Muscle layer of colon (tissue), 2 donors: ENCODE data around the gene NHERF1.
A peak's percentile ranks its signal among the peaks of the same experiment; 100 is the strongest.

ENCODE experiments used
- H3K27ac ChIP-seq: one replicate; pipeline ENCODE4 v1.7.0; 2013; ENCODE audit warnings: low read depth, mild to moderate bottlenecking, low read length, moderate library complexity
- H3K27me3 ChIP-seq, 2 donors: one replicate each; pipeline ENCODE4 v1.7.0; 2013; ENCODE audit warnings: low read length in 2 of 2, mild to moderate bottlenecking in 2 of 2; ENCODE audit not compliant: insufficient read depth in 2 of 2, control insufficient read depth in 1 of 2
- H3K36me3 ChIP-seq: one replicate; pipeline ENCODE4 v1.7.0; 2013; ENCODE audit warnings: mild to moderate bottlenecking, low read length; ENCODE audit not compliant: insufficient read depth
- H3K4me1 ChIP-seq: one replicate; pipeline ENCODE4 v1.7.0; 2013; ENCODE audit warnings: mild to moderate bottlenecking, low read length; ENCODE audit not compliant: insufficient read depth
- H3K4me3 ChIP-seq, 2 donors: one replicate each; pipeline ENCODE4 v1.7.0; 2013; ENCODE audit warnings: low read length in 2 of 2, low read depth in 1 of 2, mild to moderate bottlenecking in 1 of 2, moderate library complexity in 1 of 2
- H3K9ac ChIP-seq: one replicate; pipeline ENCODE4 v1.7.0; 2013; ENCODE audit warnings: low read length
- H3K9me3 ChIP-seq: one replicate; pipeline ENCODE4 v1.7.0; 2013; ENCODE audit warnings: mild to moderate bottlenecking, low read length
- donor health status: abdominal sarcoma.
- donor health status: Adenocarcinoma of cecum.

Gene NHERF1

GRCh38 chr17:74797824-74798223 lies 49.4 kb downstream of the NHERF1 start:
- H3K36me3 ChIP-seq: peaks cover 38% of the 10 kb centered on the region
- no peaks in the 10 kb centered on the region for H3K27me3 ChIP-seq
- no peak overlapping the region for H3K27ac ChIP-seq
- H3K9ac ChIP-seq: no peak overlapping the region
- H3K9me3 ChIP-seq: no peaks in the 10 kb centered on the region
- no peaks in the 10 kb centered on the region for H3K4me1 ChIP-seq
- no peak overlapping the region for H3K4me3 ChIP-seq

GRCh38 chr17:74798239-74798707 lies 49.8 kb downstream of the NHERF1 start:
- no peak overlapping the region for H3K27ac ChIP-seq
- H3K4me1 ChIP-seq: peaks cover 2% of the 10 kb centered on the region
- H3K4me3 ChIP-seq: no peak overlapping the region
- H3K9me3 ChIP-seq: no peaks in the 10 kb centered on the region
- peaks cover 37% of the 10 kb centered on the region for H3K36me3 ChIP-seq
- H3K9ac ChIP-seq: no peak overlapping the region
- no peaks in the 10 kb centered on the region for H3K27me3 ChIP-seq

GRCh38 chr17:74799097-74799496 lies 50.7 kb downstream of the NHERF1 start:
- H3K36me3 ChIP-seq: peaks cover 28% of the 10 kb centered on the region
- H3K4me3 ChIP-seq: no peak overlapping the region
- H3K27me3 ChIP-seq: no peaks in the 10 kb centered on the region
- H3K9me3 ChIP-seq: no peaks in the 10 kb centered on the region
- H3K27ac ChIP-seq: no peak overlapping the region
- peaks cover 10% of the 10 kb centered on the region for H3K4me1 ChIP-seq
- no peak overlapping the region for H3K9ac ChIP-seq

- Histone ChIP-seq H3K36me3 (peaks cover 17% of the 10 kb centered on the region), H3K4me1 (peaks cover 16% of the 10 kb centered on the region), H3K9me3 (no peaks in the 10 kb centered on the region), H3K27ac (no peak overlapping the region), H3K9ac (no peak overlapping the region), H3K27me3 (no peaks in the 10 kb centered on the region), H3K4me3 (no peak overlapping the region)
Measured at GRCh38 chr17:74800531-74800930, 52.1 kb downstream of the NHERF1 start.

GRCh38 chr17:74801896-74802295 lies 53.5 kb downstream of the NHERF1 start:
- Histone ChIP-seq H3K27ac (no peak overlapping the region), H3K9me3 (no peaks in the 10 kb centered on the region), H3K36me3 (peaks cover 17% of the 10 kb centered on the region), H3K4me1 (peaks cover 16% of the 10 kb centered on the region), H3K27me3 (no peaks in the 10 kb centered on the region), H3K9ac (no peak overlapping the region), H3K4me3 (no peak overlapping the region)

GRCh38 chr17:74803388-74803930 lies 55.0 kb downstream of the NHERF1 start:
- peaks cover 13% of the 10 kb centered on the region for H3K36me3 ChIP-seq
- H3K27ac ChIP-seq: no peak overlapping the region
- no peak overlapping the region for H3K9ac ChIP-seq
- H3K4me1 ChIP-seq: peaks cover 16% of the 10 kb centered on the region
- no peaks in the 10 kb centered on the region for H3K9me3 ChIP-seq
- no peaks in the 10 kb centered on the region for H3K27me3 ChIP-seq
- no peak overlapping the region for H3K4me3 ChIP-seq

GRCh38 chr17:74803971-74804370 lies 55.5 kb downstream of the NHERF1 start:
- peak overlapping the region; percentile 32 for H3K27ac ChIP-seq
- H3K4me1 ChIP-seq: peaks cover 16% of the 10 kb centered on the region
- no peaks in the 10 kb centered on the region for H3K9me3 ChIP-seq
- no peak overlapping the region for H3K4me3 ChIP-seq
- H3K36me3 ChIP-seq: peaks cover 10% of the 10 kb centered on the region
- no peaks in the 10 kb centered on the region for H3K27me3 ChIP-seq
- H3K9ac ChIP-seq: no peak overlapping the region

GRCh38 chr17:74804683-74805082 lies 56.3 kb downstream of the NHERF1 start:
- no peak overlapping the region for H3K9ac ChIP-seq
- H3K27ac ChIP-seq: no peak overlapping the region
- H3K27me3 ChIP-seq: no peaks in the 10 kb centered on the region
- peaks cover 16% of the 10 kb centered on the region for H3K4me1 ChIP-seq
- no peak overlapping the region for H3K4me3 ChIP-seq
- H3K36me3 ChIP-seq: peaks cover 9% of the 10 kb centered on the region
- no peaks in the 10 kb centered on the region for H3K9me3 ChIP-seq

GRCh38 chr17:74805591-74805991 lies 57.2 kb downstream of the NHERF1 start:
- Histone ChIP-seq H3K36me3 (peaks cover 5% of the 10 kb centered on the region), H3K9ac (no peak overlapping the region), H3K4me1 (peaks cover 16% of the 10 kb centered on the region), H3K27ac (no peak overlapping the region), H3K4me3 (no peak overlapping the region), H3K27me3 (no peaks in the 10 kb centered on the region), H3K9me3 (no peaks in the 10 kb centered on the region)

GRCh38 chr17:74806334-74806733 lies 57.9 kb downstream of the NHERF1 start:
- Histone ChIP-seq H3K27me3 (no peaks in the 10 kb centered on the region), H3K36me3 (peaks cover 5% of the 10 kb centered on the region), H3K9ac (no peak overlapping the region)

GRCh38 chr17:74807441-74807840 lies 59.0 kb downstream of the NHERF1 start:
- H3K36me3 ChIP-seq: peaks cover 5% of the 10 kb centered on the region

More at GRCh38 chr17:74806334-74806733, 57.9 kb downstream of the NHERF1 start:
- H3K9me3 ChIP-seq: no peaks in the 10 kb centered on the region
- peaks cover 16% of the 10 kb centered on the region for H3K4me1 ChIP-seq
- no peak overlapping the region for H3K4me3 ChIP-seq
- no peak overlapping the region for H3K27ac ChIP-seq

GRCh38 chr17:74807925-74808324 lies 59.5 kb downstream of the NHERF1 start:
- Histone ChIP-seq H3K4me3 (no peak overlapping the region), H3K9me3 (no peaks in the 10 kb centered on the region), H3K9ac (no peak overlapping the region), H3K27me3 (no peaks in the 10 kb centered on the region), H3K4me1 (peaks cover 22% of the 10 kb centered on the region), H3K27ac (no peak overlapping the region), H3K36me3 (peaks cover 5% of the 10 kb centered on the region)

More at GRCh38 chr17:74807441-74807840, 59.0 kb downstream of the NHERF1 start:
- Histone ChIP-seq H3K4me3 (no peak overlapping the region), H3K9ac (no peak overlapping the region), H3K27ac (no peak overlapping the region), H3K4me1 (peaks cover 21% of the 10 kb centered on the region), H3K9me3 (no peaks in the 10 kb centered on the region), H3K27me3 (no peaks in the 10 kb centered on the region)
